SK-N-SH treated with all-trans-retinoic acid at 6 μM for 48 hours (cell line): ENCODE measurements around the gene FANCC.
"Not testable (repeated sequence)": the region's sequence is repeated elsewhere in the genome, so short reads cannot be mapped to it uniquely, and the experiment has no call there.

Experiments
- ATAC-seq: fragments of 200-7000 bp; cut with Tn5 transposase; 3 replicates; pipeline ENCODE4 v1.9.1; 2020; ENCODE audit warnings: mild to moderate bottlenecking, moderate library complexity
- ARNTL ChIP-seq: fragments of 450-650 bp; formaldehyde crosslinking; IDR thresholded peaks from 2 replicates; pipeline ENCODE4 v1.5.0; 2020; ENCODE audit warnings: low read depth, mild to moderate bottlenecking, moderate library complexity, borderline replicate concordance
- BACH2 ChIP-seq: fragments of 250-450 bp; sonication (Bioruptor Pico); IDR thresholded peaks from 2 replicates; pipeline ENCODE4 v1.9.0; 2021; ENCODE audit warnings: mild to moderate bottlenecking, borderline replicate concordance
- CREB5 ChIP-seq: fragments of 250-450 bp; sonication (Bioruptor Pico); IDR thresholded peaks from 2 replicates; pipeline ENCODE4 v1.5.1; 2020; ENCODE audit warnings: low read depth, mild to moderate bottlenecking, moderate library complexity
- GLIS3 ChIP-seq: fragments of 250-450 bp; sonication (Bioruptor Pico); IDR thresholded peaks from 2 replicates; pipeline ENCODE4 v1.5.0; 2020; ENCODE audit warnings: mild to moderate bottlenecking, moderate library complexity
- ISL1 ChIP-seq: fragments of 250-450 bp; sonication (Bioruptor Pico); IDR thresholded peaks from 2 replicates; pipeline ENCODE4 v2.1.2; 2022; ENCODE audit warnings: mild to moderate bottlenecking, moderate library complexity
- POU6F1 ChIP-seq: fragments of 250-450 bp; sonication (Bioruptor Pico); IDR thresholded peaks from 2 replicates; pipeline ENCODE4 v1.8.0; 2021; ENCODE audit warnings: low read depth, mild to moderate bottlenecking, moderate library complexity, borderline replicate concordance
- PPARA ChIP-seq: fragments of 250-450 bp; sonication (Bioruptor Pico); IDR thresholded peaks from 2 replicates; pipeline ENCODE4 v1.5.0; 2020; ENCODE audit warnings: mild to moderate bottlenecking, borderline replicate concordance
- TCF4 ChIP-seq: fragments of 250-450 bp; sonication (Bioruptor Pico); IDR thresholded peaks from 2 replicates; pipeline ENCODE4 v1.8.0; 2021; ENCODE audit warnings: mild to moderate bottlenecking, moderate library complexity, borderline replicate concordance
- TOX ChIP-seq: fragments of 250-450 bp; sonication (Bioruptor Pico); IDR thresholded peaks from 2 replicates; pipeline ENCODE4 v1.8.0; 2021; ENCODE audit warnings: mild to moderate bottlenecking, moderate library complexity, borderline replicate concordance
- ZC3H10 ChIP-seq: fragments of 250-450 bp; sonication (Bioruptor Pico); IDR thresholded peaks from 2 replicates; pipeline ENCODE4 v1.5.1; 2021; ENCODE audit warnings: mild to moderate bottlenecking, moderate library complexity
- ZFP3 ChIP-seq: fragments of 250-450 bp; sonication (Bioruptor Pico); IDR thresholded peaks from 2 replicates; pipeline ENCODE4 v1.5.0; 2020; ENCODE audit warnings: mild to moderate bottlenecking, moderate library complexity
- ZFP30 ChIP-seq: fragments of 450-650 bp; formaldehyde crosslinking; IDR thresholded peaks from 2 replicates; pipeline ENCODE4 v1.5.0; 2022; ENCODE audit warnings: mild to moderate bottlenecking, moderate library complexity
- ZNF70 ChIP-seq: fragments of 450-650 bp; formaldehyde crosslinking; IDR thresholded peaks from 2 replicates; pipeline ENCODE4 v1.5.0; 2020; ENCODE audit warnings: mild to moderate bottlenecking, moderate library complexity
- TF ChIP-seq, protein P1 (sequence below): fragments of 250-450 bp; sonication (Bioruptor Pico); IDR thresholded peaks from 2 replicates; pipeline ENCODE4 v1.5.0; 2020; ENCODE audit warnings: mild to moderate bottlenecking, moderate library complexity
- TF ChIP-seq, protein P2 (sequence below): fragments of 250-450 bp; sonication (Bioruptor Pico); IDR thresholded peaks from 2 replicates; pipeline ENCODE4 v1.8.0; 2020; ENCODE audit warnings: mild to moderate bottlenecking, moderate library complexity, borderline replicate concordance

FANCC gene

GRCh38 chr9:95330720-95331404 lies 13.4 kb upstream of the FANCC start:
- TF ChIP-seq GLIS3 (no peak), ZC3H10 (CRISPR knock-in tag) (no peak), ZFP30 (no peak), ZFP3 (CRISPR knock-in tag) (no peak), ISL1 (CRISPR knock-in tag) (no peak), ARNTL (CRISPR knock-in tag) (no peak), TCF4 (CRISPR knock-in tag) (no peak), TOX (CRISPR knock-in tag) (no peak), BACH2 (CRISPR knock-in tag) (no peak), PPARA (CRISPR knock-in tag) (no peak), CREB5 (CRISPR knock-in tag) (no peak), ZNF70 (CRISPR knock-in tag) (no peak)
- TF ChIP-seq, protein P1, sequence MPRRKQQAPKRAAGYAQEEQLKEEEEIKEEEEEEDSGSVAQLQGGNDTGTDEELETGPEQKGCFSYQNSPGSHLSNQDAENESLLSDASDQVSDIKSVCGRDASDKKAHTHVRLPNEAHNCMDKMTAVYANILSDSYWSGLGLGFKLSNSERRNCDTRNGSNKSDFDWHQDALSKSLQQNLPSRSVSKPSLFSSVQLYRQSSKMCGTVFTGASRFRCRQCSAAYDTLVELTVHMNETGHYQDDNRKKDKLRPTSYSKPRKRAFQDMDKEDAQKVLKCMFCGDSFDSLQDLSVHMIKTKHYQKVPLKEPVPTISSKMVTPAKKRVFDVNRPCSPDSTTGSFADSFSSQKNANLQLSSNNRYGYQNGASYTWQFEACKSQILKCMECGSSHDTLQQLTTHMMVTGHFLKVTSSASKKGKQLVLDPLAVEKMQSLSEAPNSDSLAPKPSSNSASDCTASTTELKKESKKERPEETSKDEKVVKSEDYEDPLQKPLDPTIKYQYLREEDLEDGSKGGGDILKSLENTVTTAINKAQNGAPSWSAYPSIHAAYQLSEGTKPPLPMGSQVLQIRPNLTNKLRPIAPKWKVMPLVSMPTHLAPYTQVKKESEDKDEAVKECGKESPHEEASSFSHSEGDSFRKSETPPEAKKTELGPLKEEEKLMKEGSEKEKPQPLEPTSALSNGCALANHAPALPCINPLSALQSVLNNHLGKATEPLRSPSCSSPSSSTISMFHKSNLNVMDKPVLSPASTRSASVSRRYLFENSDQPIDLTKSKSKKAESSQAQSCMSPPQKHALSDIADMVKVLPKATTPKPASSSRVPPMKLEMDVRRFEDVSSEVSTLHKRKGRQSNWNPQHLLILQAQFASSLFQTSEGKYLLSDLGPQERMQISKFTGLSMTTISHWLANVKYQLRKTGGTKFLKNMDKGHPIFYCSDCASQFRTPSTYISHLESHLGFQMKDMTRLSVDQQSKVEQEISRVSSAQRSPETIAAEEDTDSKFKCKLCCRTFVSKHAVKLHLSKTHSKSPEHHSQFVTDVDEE (CRISPR knock-in tag), result no peak
- TF ChIP-seq, protein P2, sequence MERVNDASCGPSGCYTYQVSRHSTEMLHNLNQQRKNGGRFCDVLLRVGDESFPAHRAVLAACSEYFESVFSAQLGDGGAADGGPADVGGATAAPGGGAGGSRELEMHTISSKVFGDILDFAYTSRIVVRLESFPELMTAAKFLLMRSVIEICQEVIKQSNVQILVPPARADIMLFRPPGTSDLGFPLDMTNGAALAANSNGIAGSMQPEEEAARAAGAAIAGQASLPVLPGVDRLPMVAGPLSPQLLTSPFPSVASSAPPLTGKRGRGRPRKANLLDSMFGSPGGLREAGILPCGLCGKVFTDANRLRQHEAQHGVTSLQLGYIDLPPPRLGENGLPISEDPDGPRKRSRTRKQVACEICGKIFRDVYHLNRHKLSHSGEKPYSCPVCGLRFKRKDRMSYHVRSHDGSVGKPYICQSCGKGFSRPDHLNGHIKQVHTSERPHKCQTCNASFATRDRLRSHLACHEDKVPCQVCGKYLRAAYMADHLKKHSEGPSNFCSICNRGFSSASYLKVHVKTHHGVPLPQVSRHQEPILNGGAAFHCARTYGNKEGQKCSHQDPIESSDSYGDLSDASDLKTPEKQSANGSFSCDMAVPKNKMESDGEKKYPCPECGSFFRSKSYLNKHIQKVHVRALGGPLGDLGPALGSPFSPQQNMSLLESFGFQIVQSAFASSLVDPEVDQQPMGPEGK, result no peak
- ATAC-seq, result no peak

- ATAC-seq, result not testable (repeated sequence)
These were observed 11.6 kb upstream of the FANCC start for GRCh38 chr9:95329061-95329460.

GRCh38 chr9:95327239-95327865 lies 9.8 kb upstream of the FANCC start:
- TF ChIP-seq, protein P1 (CRISPR knock-in tag), result no peak
- ATAC-seq, result no peak

DNA sequence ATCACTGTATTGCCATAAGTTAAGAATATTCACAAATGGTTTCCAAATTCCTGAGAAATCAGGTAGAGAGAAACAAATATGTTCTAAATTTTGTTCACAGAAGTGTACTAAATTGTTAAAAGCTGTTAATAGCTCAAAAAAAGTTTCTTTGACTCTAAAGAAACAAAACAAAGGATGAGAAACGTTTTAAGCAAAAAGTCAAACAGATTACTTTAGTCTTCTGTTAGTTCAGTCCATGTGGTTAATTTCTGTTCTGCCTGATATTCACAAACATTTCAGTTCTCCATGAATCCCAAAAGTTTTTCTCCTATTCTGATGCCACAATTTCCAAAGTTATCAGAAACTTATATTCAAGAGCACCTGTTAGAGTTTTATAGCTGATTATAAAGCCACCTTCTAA lies 7.7 kb upstream of the FANCC start:
- no peak for ATAC-seq
- TF ChIP-seq, protein P1 (CRISPR knock-in tag), result no peak
- TF ChIP-seq ZC3H10 (CRISPR knock-in tag), result no peak
- TF ChIP-seq ZNF70 (CRISPR knock-in tag), result no peak
- TF ChIP-seq POU6F1, result no peak
